Stimulated activated CD4-positive, alpha-beta T cell treated with anti-CD3 and anti-CD28 coated beads, Interleukin-15, amount 100 ng/mL, for 24 hours (primary cell): ENCODE results near the gene NDRG4.

ENCODE experiments used
- DNase-seq: peaks from one replicate; pipeline ENCODE4 v3.0.0-alpha.2; 2020

Gene NDRG4

GRCh38 chr16:58548378-58548777 is 48.4 kb downstream of the NDRG4 start:
- no peak for DNase-seq

GRCh38 chr16:58551496-58551895 is 51.6 kb downstream of the NDRG4 start:
- no peak for DNase-seq

- DNase-seq: no peak
Measured at GRCh38 chr16:58556678-58557077, 56.7 kb downstream of the NDRG4 start.
